GM13976 (cell line): Measurements from ENCODE around the gene PANK4.

Source experiments
- DNase-seq: peaks from one replicate; pipeline ENCODE4 v3.0.0; 2012; ENCODE audit warnings: low spot score
- in situ Hi-C: fragments of 300-500 bp; cut with MboI; formaldehyde crosslinking; loops from one replicate; pipeline ENCODE4 v1.12.0; 2022; ENCODE audit warnings: low sequenced_read_pairs, mixed read lengths, inconsistent platforms; ENCODE audit not compliant: unreplicated experiment
- TF ChIP-seq, protein P1 (sequence below): IDR thresholded peaks from 2 replicates; pipeline ENCODE4 v1.5.1; 2012; ENCODE audit warnings: borderline replicate concordance, mild to moderate bottlenecking; ENCODE audit not compliant: insufficient read depth; ENCODE audit errors: extremely low read depth, missing control alignments, control extremely low read depth

PANK4 gene

DNA sequence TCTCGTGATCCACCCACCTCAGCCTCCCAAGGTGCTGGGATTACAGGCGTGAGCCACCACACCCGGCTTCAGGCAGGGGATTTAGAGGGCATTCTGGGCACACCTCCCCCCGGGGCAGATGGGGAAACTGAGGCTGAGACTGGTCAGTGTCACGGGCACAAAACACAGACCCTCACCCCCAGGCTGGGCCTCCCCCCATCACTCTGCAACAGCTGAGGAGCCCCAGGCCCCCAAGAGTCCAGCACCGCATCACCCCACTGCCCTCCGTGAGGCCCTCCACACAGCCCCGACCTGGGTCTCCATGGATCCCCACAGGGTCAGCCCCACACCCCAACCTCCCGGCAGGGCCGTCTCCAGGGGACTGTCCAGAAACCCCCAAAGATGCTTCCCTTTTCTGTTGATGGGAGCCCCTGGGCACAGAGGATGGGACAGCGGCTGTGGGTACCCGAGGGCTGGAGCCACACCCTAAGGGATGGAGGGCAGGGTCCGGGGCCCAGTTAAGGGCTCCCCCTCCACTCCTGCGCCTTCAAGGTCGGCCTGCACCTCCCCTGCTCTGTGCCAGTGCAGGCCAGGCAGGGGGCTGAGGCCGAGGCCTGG lies 40.8 kb upstream of the PANK4 start:
- no peak for DNase-seq
- TF ChIP-seq, protein P1, sequence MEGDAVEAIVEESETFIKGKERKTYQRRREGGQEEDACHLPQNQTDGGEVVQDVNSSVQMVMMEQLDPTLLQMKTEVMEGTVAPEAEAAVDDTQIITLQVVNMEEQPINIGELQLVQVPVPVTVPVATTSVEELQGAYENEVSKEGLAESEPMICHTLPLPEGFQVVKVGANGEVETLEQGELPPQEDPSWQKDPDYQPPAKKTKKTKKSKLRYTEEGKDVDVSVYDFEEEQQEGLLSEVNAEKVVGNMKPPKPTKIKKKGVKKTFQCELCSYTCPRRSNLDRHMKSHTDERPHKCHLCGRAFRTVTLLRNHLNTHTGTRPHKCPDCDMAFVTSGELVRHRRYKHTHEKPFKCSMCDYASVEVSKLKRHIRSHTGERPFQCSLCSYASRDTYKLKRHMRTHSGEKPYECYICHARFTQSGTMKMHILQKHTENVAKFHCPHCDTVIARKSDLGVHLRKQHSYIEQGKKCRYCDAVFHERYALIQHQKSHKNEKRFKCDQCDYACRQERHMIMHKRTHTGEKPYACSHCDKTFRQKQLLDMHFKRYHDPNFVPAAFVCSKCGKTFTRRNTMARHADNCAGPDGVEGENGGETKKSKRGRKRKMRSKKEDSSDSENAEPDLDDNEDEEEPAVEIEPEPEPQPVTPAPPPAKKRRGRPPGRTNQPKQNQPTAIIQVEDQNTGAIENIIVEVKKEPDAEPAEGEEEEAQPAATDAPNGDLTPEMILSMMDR: no peak
- in situ Hi-C loops: no loop called here

DNA sequence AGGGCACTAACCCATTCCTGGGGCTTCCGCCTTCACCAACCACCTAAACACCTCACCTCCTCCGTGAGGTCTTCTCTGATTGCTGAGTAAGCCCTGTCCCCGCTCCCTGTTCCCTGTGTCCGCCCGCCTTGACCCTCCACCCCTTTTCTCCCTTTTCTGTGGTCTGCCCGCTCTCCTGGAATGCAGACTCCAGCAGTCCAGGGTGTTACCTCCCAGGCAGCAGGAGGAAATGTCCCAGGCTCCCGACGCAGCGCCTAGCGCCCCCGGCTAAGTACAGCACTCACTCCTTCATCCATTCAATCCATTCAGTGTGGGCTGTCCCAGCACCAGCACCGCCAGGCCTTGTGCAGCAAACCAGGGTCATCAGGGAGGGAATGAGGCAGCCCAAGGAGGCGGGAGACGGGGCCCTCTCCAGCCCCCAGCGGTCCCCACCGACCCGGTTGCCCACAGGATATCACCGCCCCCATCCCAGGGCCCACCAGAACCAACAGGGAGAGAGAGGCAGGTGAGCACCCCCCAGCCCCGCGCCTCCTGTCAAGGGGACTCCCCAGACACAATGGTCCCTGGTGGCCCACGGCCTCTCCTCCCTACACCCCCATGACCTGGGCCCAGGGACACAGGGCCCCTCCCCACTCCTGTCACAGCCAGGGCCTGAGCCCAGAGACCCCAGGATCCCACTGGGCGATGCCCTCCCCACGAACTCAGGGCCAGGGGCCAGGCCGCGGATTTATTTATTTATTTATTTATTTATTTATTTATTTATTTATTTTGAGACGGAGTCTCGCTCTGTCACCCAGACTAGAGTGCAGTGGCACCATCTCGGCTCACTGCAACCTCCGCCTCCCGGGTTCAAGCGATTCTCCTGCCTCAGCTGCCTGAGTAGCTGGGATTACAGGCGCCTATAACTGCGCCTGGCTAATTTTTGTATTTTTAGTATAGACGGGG lies 40.0 kb upstream of the PANK4 start:
- in situ Hi-C loops: no loop called here
- DNase-seq: no peak
- TF ChIP-seq, protein P1: no peak

DNA sequence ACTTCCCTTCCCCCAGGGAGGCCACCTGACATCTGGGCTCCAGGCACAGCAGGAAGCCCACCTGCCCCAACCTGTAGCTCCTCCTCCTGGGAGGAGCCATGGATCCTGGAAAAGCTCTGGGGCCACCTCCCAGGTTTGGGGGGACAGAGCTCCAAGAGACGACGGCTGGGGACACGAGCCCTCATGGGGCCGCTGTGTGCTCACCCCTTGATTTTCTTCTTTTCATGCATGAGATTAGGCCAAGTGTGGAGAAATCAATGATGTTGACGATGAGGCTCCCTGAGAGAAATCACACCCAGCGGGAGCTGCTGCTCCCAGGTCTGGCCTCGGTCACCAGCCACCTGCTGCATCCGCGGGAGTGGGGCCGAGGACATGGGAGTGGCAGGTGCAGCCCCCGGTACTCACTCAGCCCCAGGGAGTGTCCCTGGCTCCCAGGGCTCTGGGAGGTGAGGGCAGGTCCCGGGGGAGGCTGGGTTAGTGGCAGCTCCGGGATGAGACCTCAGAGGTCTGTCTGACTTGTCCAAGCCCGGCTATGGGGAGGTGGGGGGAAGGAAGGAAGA lies 38.5 kb upstream of the PANK4 start:
- DNase-seq: no peak
- in situ Hi-C loops: no loop called here
- TF ChIP-seq, protein P1: no peak

DNA sequence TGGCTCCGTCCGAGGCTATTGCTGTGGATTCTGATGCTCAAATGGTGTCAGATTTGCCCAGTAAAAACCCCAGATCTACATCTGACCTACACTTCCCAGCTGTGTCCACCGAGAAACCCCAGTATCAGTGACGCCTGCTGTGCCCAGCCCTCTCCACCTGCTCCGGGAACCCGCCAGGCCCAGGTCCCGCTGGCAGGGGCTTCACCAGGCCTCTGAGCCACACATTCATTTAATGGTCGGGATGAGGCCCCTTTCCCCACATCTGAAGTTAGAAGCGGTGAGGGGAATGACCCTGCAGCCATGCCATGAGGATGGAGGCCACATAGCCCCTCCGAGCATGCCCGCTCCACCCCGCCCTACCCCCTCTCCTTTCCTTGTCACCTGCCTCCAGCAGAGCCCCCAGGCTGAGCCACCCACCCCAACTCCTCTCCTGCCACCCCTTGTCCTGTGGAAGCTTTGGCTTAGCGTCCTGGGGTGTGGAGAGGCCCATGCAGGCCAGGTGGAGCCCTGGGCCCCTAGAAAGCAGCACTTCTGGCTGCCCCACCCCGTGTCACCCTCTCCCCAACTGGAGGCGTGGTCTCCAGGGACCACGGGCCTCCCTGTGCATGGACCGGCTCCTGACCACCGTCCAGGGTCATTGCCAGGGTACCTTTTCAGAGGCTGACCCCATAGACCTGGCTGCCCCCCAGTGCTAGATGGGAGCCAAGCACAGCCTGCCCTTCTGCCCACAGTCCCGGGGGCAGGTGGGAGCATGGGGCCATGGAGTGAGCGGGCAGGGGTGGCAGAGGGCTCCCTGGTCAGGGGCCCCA lies 37.8 kb upstream of the PANK4 start:
- DNase-seq: no peak
- TF ChIP-seq, protein P1: no peak
- in situ Hi-C loops: no loop called here

DNA sequence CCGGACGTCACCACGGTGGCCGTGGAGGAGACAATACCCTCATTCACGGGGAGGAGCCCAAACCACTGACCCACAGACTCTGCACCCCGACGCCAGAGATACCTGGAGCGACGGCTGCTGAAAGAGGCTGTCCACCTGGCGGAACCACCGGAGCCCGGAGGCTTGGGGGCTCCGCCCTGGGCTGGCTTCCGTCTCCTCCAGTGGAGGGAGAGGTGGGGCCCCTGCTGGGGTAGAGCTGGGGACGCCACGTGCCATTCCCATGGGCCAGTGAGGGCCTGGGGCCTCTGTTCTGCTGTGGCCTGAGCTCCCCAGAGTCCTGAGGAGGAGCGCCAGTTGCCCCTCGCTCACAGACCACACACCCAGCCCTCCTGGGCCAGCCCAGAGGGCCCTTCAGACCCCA lies 36.8 kb upstream of the PANK4 start:
- in situ Hi-C loops: no loop called here
- TF ChIP-seq, protein P1: no peak

More for the DNA sequence above, 36.8 kb upstream of the PANK4 start:
- DNase-seq: no peak
